DND-41 (cell line): Measurements from ENCODE around the gene SMC5.

Source experiments
- ATAC-seq: fragments of 200-7000 bp; cut with Tn5 transposase; 3 replicates; pipeline ENCODE4 v1.9.1; 2021; ENCODE audit warnings: low read depth; ENCODE audit not compliant: insufficient read depth
- DNase-seq: peaks from one replicate; pipeline ENCODE4 v3.0.0-alpha.2; 2020
- H2AFZ ChIP-seq: 2 replicates; pipeline ENCODE4 v1.6.0; 2012; ENCODE audit warnings: low read depth, low read length
- H3K27ac ChIP-seq: 2 replicates; pipeline ENCODE4 v1.5.1; 2012; ENCODE audit warnings: low read length, inconsistent platforms
- H3K27me3 ChIP-seq: fragments of 200-600 bp; sonication (generic); 2 replicates; pipeline ENCODE4 v1.6.0; 2012; ENCODE audit warnings: low read length, mild to moderate bottlenecking, inconsistent platforms; ENCODE audit not compliant: insufficient read depth, poor library complexity
- H3K36me3 ChIP-seq: 2 replicates; pipeline ENCODE4 v1.5.1; 2012; ENCODE audit warnings: low read length, inconsistent platforms; ENCODE audit not compliant: insufficient read depth
- H3K4me1 ChIP-seq: 2 replicates; pipeline ENCODE4 v1.5.1; 2012; ENCODE audit warnings: mild to moderate bottlenecking, low read length; ENCODE audit not compliant: insufficient read depth
- H3K4me2 ChIP-seq: 2 replicates; pipeline ENCODE4 v1.6.0; 2012; ENCODE audit warnings: mild to moderate bottlenecking, moderate library complexity, low read length, inconsistent platforms; ENCODE audit not compliant: insufficient read depth
- H3K4me3 ChIP-seq, 2 experiments: fragments of 200-600 bp in 1 of 2; shearing (Covaris generic) in 1 of 2; 2 replicates each; pipeline ENCODE4 v1.5.1; 2012 to 2016; ENCODE audit warnings: inconsistent platforms in 2 of 2, low read length in 2 of 2, mild to moderate bottlenecking in 2 of 2, low read depth in 1 of 2, moderate library complexity in 1 of 2
- H3K79me2 ChIP-seq: 2 replicates; pipeline ENCODE4 v1.6.0; 2012; ENCODE audit warnings: low read length, inconsistent platforms; ENCODE audit not compliant: insufficient read depth
- H3K9ac ChIP-seq: 2 replicates; pipeline ENCODE4 v1.6.0; 2012; ENCODE audit warnings: low read depth, mild to moderate bottlenecking, inconsistent platforms, low read length, moderate library complexity
- H3K9me3 ChIP-seq: 2 replicates; pipeline ENCODE4 v1.5.1; 2012; ENCODE audit warnings: low read length, moderate library complexity, mild to moderate bottlenecking, inconsistent platforms; ENCODE audit not compliant: insufficient read depth, severe bottlenecking
- H4K20me1 ChIP-seq: 2 replicates; pipeline ENCODE4 v1.6.0; 2012; ENCODE audit warnings: low read length; ENCODE audit not compliant: insufficient read depth
- EZH2 ChIP-seq: IDR thresholded peaks from 3 replicates; pipeline ENCODE4 v1.6.1; 2012; ENCODE audit warnings: borderline replicate concordance, low read depth, mild to moderate bottlenecking, moderate library complexity, low read length, inconsistent platforms; ENCODE audit not compliant: severe bottlenecking
- TF ChIP-seq, protein P1 (sequence below): IDR thresholded peaks from 2 replicates; pipeline ENCODE4 v1.5.1; 2012; ENCODE audit warnings: borderline replicate concordance, low read length, moderate library complexity, mild to moderate bottlenecking; ENCODE audit not compliant: poor library complexity, severe bottlenecking; ENCODE audit errors: extremely low read depth

SMC5 gene

DNA sequence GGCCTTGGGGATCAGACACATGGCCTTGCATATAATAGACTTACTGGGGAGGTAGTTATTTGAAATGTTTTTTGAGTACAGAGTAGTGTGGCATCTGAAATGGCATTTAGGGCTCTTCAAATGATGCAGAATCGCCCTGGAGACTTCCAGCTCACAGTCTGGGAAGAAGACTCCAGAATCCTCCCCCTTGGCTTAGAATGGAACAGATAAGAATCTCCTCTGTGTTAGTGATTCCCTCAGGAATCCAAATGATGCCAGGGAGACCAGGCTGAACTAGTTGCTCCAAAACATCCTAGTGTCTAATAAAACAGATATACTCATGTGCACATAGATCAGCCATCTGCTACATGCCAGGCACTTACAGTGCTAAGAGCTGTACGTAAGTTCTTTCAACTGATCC, 38.6 kb upstream of the SMC5 start:
- Histone ChIP-seq H3K4me3 (no peak overlapping the region), H3K9ac (no peak overlapping the region), H3K4me2 (no peak overlapping the region), H3K9me3 (no peaks in the 10 kb centered on the region), H3K27me3 (no peaks in the 10 kb centered on the region), H3K36me3 (no peaks in the 10 kb centered on the region), H2AFZ (no peak overlapping the region), H3K4me1 (no peaks in the 10 kb centered on the region), H3K27ac (no peak overlapping the region), H3K79me2 (no peaks in the 10 kb centered on the region), H4K20me1 (no peaks in the 10 kb centered on the region)
- TF ChIP-seq, protein P1, sequence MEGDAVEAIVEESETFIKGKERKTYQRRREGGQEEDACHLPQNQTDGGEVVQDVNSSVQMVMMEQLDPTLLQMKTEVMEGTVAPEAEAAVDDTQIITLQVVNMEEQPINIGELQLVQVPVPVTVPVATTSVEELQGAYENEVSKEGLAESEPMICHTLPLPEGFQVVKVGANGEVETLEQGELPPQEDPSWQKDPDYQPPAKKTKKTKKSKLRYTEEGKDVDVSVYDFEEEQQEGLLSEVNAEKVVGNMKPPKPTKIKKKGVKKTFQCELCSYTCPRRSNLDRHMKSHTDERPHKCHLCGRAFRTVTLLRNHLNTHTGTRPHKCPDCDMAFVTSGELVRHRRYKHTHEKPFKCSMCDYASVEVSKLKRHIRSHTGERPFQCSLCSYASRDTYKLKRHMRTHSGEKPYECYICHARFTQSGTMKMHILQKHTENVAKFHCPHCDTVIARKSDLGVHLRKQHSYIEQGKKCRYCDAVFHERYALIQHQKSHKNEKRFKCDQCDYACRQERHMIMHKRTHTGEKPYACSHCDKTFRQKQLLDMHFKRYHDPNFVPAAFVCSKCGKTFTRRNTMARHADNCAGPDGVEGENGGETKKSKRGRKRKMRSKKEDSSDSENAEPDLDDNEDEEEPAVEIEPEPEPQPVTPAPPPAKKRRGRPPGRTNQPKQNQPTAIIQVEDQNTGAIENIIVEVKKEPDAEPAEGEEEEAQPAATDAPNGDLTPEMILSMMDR = no peak
- no peak for TF ChIP-seq EZH2
- DNase-seq = no peak
- ATAC-seq = no peak

DNA sequence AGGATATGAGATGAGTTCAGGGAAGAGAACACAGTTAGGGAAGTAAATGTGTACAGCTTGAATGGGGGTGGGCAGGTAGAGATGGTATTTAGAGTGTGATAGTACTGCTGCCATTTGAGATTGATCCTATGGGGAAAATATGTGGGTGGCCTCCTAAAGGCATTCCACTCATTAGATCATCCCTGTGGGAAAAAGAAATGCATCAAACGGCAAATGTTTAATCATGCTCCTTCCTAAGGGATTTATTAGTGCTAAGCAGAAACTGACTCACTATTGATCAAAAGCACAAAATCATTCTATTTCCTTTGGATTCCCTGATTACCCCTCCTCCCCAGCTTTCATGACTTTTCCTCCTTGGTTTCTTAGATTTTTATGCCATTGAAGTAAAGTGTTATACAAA, 36.4 kb upstream of the SMC5 start:
- DNase-seq (no peak), ATAC-seq (no peak)
- no peak overlapping the region for H3K4me3 ChIP-seq
- no peak overlapping the region for H3K4me2 ChIP-seq
- no peaks in the 10 kb centered on the region for H3K4me1 ChIP-seq
- no peaks in the 10 kb centered on the region for H3K27me3 ChIP-seq
- no peak overlapping the region for H3K9ac ChIP-seq
- H3K27ac ChIP-seq = no peak overlapping the region
- H3K9me3 ChIP-seq = no peaks in the 10 kb centered on the region
- H4K20me1 ChIP-seq = no peaks in the 10 kb centered on the region
- TF ChIP-seq EZH2 = no peak
- TF ChIP-seq, protein P1 = no peak
- no peaks in the 10 kb centered on the region for H3K36me3 ChIP-seq
- H3K79me2 ChIP-seq = no peaks in the 10 kb centered on the region
- H2AFZ ChIP-seq = no peak overlapping the region

DNA sequence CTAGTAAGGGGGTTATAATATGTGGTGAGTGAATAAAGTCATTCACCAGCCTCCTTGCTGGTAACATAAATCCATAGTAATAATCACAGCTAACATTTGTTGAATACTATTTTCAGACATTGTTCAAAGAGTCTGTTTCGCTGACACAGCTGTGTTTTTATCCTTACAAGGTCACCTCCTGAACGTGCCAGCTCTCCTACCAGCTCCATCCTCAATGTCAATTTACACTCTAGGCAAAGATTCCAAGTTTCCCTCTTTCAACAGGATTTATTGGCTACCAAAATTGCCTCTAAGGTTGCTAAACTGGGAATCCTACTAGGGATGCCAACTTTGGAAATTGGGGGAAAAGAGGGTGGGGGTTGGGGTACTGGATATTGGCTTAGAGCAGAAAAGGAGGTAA, 30.7 kb upstream of the SMC5 start:
- Histone ChIP-seq H3K27ac (no peak overlapping the region), H2AFZ (no peak overlapping the region), H3K4me1 (no peaks in the 10 kb centered on the region), H3K9me3 (no peaks in the 10 kb centered on the region), H4K20me1 (no peaks in the 10 kb centered on the region), H3K79me2 (no peaks in the 10 kb centered on the region), H3K4me3 (no peak overlapping the region), H3K36me3 (no peaks in the 10 kb centered on the region), H3K27me3 (no peaks in the 10 kb centered on the region), H3K4me2 (no peak overlapping the region), H3K9ac (no peak overlapping the region)
- no peak for TF ChIP-seq EZH2
- TF ChIP-seq, protein P1 = no peak
- DNase-seq (no peak), ATAC-seq (no peak)

DNA sequence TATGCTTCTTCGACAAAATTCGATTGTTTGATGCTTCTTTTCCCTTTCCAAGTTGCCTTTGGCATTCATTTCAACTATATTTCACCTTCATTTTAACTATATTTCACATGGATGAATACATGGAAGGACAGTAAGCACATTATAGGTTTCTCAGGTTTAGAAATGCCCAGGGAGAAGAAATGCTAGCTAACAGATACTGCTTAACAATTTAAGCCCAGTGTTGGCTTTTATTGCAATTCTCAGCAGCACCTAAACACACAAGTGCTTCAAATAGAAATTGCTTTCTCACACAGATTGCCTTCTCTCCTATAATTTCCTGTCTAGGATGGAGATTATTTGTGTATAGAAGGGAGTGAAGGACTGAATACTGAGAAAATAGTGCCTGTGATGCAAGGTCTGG, 30.2 kb upstream of the SMC5 start:
- Histone ChIP-seq H3K4me3 (no peak overlapping the region), H4K20me1 (no peaks in the 10 kb centered on the region), H3K4me2 (no peak overlapping the region), H3K9ac (no peak overlapping the region), H3K9me3 (no peaks in the 10 kb centered on the region), H3K79me2 (no peaks in the 10 kb centered on the region), H3K27ac (no peak overlapping the region), H3K4me1 (no peaks in the 10 kb centered on the region), H3K36me3 (no peaks in the 10 kb centered on the region), H3K27me3 (no peaks in the 10 kb centered on the region), H2AFZ (no peak overlapping the region)
- ATAC-seq (no peak), DNase-seq (no peak)
- no peak for TF ChIP-seq EZH2
- TF ChIP-seq, protein P1 = no peak
